Colonic mucosa (tissue), 4 donors: ENCODE measurements around the gene AKR1D1. TPM values are rescaled to one million over a fixed set of nuclear protein-coding genes. Genes with fewer than 3 reads are reported as not detected.
"Not testable (repeated sequence)": the region's sequence is repeated elsewhere in the genome, so short reads cannot be mapped to it uniquely, and the experiment has no call there.

ENCODE experiments used
- DNase-seq: peaks from one replicate; pipeline ENCODE4 v3.0.0-alpha.2; 2020
- H3K27ac ChIP-seq: fragments of 200-600 bp; one replicate; pipeline ENCODE4 v1.8.0; 2021
- H3K27me3 ChIP-seq: fragments of 200-600 bp; one replicate; pipeline ENCODE4 v1.8.0; 2021
- H3K36me3 ChIP-seq: fragments of 200-600 bp; one replicate; pipeline ENCODE4 v1.8.0; 2021
- H3K4me1 ChIP-seq: fragments of 200-600 bp; one replicate; pipeline ENCODE4 v1.8.0; 2021; ENCODE audit warnings: mild to moderate bottlenecking
- H3K4me3 ChIP-seq: fragments of 200-600 bp; one replicate; pipeline ENCODE4 v1.8.0; 2021
- H3K9ac ChIP-seq, 2 donors: one replicate each; pipeline ENCODE4 v1.7.0; 2013; ENCODE audit warnings: control low read depth in 2 of 2, low read depth in 2 of 2, low read length in 2 of 2
- H3K9me3 ChIP-seq: fragments of 200-600 bp; one replicate; pipeline ENCODE4 v1.8.0; 2021
- CTCF ChIP-seq: fragments of 200-600 bp; IDR thresholded peaks from one replicate; pipeline ENCODE4 v1.8.0; 2022; ENCODE audit warnings: antibody characterized with exemption, mild to moderate bottlenecking
- intact Hi-C: fragments of 100-400 bp; cut with DNase I; formaldehyde crosslinking; loops from one replicate; pipeline ENCODE4 v1.14.1; 2022
- total RNA-seq, 2 donors: library from RNA; stranded (reverse); fragmentation: NEBNext Ultra II Directional in 1 of 2; extraction: Animal tissue kit (Norgen Biotek cat#: 25700) in 1 of 2; gene quantifications; one replicate each; pipeline ENCODE4 v1.2.1, GENCODE V29; 2021
- donor health status: healthy.
- donor health status: DM: no; HTN: no; CAD: no.
- donor health status: DM: no; HTN: no; CAD: no.

Gene AKR1D1
- total RNA-seq, 2 donors from 2014 or later: not detected

DNA sequence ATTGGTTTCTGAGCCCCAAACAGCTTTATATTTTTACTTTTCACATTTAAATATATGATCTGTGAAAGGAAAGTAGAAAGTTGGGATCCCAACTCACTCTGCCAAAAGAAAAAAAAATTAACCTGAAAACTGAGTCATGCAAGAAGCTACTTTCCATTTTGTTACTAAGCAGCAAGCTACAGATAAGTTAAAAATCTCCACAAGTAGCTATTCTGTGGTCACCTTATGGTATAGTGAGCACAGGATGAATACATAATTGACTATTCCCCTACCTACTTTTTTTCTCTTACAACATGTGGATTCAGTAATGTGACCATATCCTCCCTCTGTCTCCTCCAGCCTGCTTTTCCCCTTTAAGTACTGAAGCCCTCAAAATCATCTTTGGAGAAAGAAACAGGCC lies 44.1 kb upstream of the AKR1D1 start:
- intact Hi-C loops: no loop called here
- Histone ChIP-seq H3K36me3 (no peaks in the 10 kb centered on the region), H3K27ac (no peak overlapping the region), H3K27me3 (no peaks in the 10 kb centered on the region), H3K4me1 (no peaks in the 10 kb centered on the region), H3K9me3 (no peaks in the 10 kb centered on the region), H3K9ac (no peak overlapping the region), H3K4me3 (no peak overlapping the region)
- TF ChIP-seq CTCF: no peak
- DNase-seq: no peak

- Histone ChIP-seq H3K9ac (no peak overlapping the region), H3K4me3 (no peak overlapping the region), H3K9me3 (no peaks in the 10 kb centered on the region), H3K27ac (no peak overlapping the region), H3K4me1 (no peaks in the 10 kb centered on the region), H3K27me3 (no peaks in the 10 kb centered on the region), H3K36me3 (no peaks in the 10 kb centered on the region)
- no peak for TF ChIP-seq CTCF
- intact Hi-C loops: no loop called here
- no peak for DNase-seq
Observed at GRCh38 chr7:138032770-138033169, 43.5 kb upstream of the AKR1D1 start.

- no peak for TF ChIP-seq CTCF
Observed at GRCh38 chr7:138033241-138033640, 43.0 kb upstream of the AKR1D1 start.

GRCh38 chr7:138036135-138036534 lies 40.1 kb upstream of the AKR1D1 start:
- H3K27ac ChIP-seq: no peak overlapping the region
- no peaks in the 10 kb centered on the region for H3K27me3 ChIP-seq
- no peaks in the 10 kb centered on the region for H3K9me3 ChIP-seq
- intact Hi-C loops: no loop called here
- H3K4me1 ChIP-seq: no peaks in the 10 kb centered on the region
- H3K9ac ChIP-seq: no peak overlapping the region
- no peaks in the 10 kb centered on the region for H3K36me3 ChIP-seq
- no peak overlapping the region for H3K4me3 ChIP-seq
- no peak for DNase-seq
- no peak for TF ChIP-seq CTCF

More at GRCh38 chr7:138033241-138033640, 43.0 kb upstream of the AKR1D1 start:
- Histone ChIP-seq H3K27me3 (no peaks in the 10 kb centered on the region), H3K9me3 (no peaks in the 10 kb centered on the region), H3K27ac (no peak overlapping the region), H3K4me3 (no peak overlapping the region), H3K36me3 (no peaks in the 10 kb centered on the region), H3K9ac (no peak overlapping the region), H3K4me1 (no peaks in the 10 kb centered on the region)
- intact Hi-C loops: no loop called here
- DNase-seq: no peak

DNA sequence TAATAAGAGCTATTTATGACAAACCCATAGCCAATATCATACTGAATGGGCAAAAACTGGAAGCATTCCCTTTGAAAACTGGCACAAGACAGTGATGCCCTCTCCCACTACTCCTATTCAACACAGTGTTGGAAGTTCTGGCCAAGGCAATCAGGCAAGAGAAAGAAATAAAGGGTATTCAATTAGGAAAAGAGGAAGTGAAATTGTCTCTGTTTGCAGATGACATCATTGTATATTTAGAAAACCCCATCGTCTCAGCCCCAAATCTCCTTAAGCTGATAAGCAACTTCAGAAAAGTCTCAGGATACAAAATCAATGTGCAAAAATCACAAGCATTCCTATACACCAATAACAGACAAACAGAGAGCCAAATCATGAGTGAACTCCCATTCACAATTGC lies 36.2 kb upstream of the AKR1D1 start:
- H3K9me3 ChIP-seq, intact Hi-C loops, H3K9ac ChIP-seq, H3K4me1 ChIP-seq, H3K27ac ChIP-seq, H3K27me3 ChIP-seq, H3K36me3 ChIP-seq, H3K4me3 ChIP-seq, DNase-seq: not testable (repeated sequence)

DNA sequence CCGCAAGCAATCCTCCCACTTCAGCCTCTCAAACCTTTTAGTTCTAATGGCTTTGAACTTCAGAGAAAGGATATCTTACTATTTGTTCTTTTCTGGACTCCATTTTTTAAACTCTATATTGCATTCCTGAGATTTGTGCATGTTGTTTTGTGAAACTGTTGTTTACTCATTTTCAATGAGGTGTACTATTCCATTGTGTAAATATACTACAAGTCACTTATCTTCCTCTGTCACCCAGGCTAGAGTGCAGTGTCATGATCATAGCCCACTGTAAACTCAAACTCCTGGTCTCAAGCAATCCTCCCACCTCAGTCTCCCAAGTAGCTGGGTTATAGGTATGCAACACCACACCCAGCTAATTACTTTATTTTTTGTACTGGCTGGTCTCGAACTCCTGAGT lies 31.4 kb upstream of the AKR1D1 start:
- no peak for TF ChIP-seq CTCF
- Histone ChIP-seq H3K4me3 (no peak overlapping the region), H3K27me3 (no peaks in the 10 kb centered on the region), H3K9ac (no peak overlapping the region), H3K27ac (no peak overlapping the region), H3K36me3 (no peaks in the 10 kb centered on the region), H3K4me1 (no peaks in the 10 kb centered on the region), H3K9me3 (no peaks in the 10 kb centered on the region)
- intact Hi-C loops: no loop called here
- DNase-seq: no peak
